Activated CD4-positive, CD25-positive, alpha-beta regulatory T cell (primary cell): ENCODE data around the gene MARCHF3.

Experiments used
- DNase-seq, 4 experiments: peaks; one replicate each; lab custom pipeline; 2025; lab: John Stamatoyannopoulos, UW

MARCHF3 gene

DNA sequence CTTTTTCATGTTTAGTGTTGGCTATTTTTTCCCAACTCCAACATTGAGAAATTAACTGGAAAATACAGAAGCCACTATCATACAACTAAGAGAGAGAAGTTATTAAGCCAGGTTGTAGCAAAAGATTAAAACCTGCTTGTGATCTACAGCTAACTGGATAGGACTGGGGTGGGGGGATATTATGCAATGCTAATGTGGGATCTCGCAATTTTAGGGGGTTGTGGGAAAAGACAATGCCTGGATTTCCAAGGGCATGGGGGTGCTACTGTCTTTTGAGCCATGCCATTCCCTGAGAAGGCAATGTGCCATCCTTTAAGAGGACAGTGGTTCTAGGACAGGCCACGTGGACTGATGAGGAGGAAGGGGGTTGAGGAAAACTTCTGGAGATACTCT is 46.5 kb downstream of the MARCHF3 start:
- DNase-seq: no peak

DNA sequence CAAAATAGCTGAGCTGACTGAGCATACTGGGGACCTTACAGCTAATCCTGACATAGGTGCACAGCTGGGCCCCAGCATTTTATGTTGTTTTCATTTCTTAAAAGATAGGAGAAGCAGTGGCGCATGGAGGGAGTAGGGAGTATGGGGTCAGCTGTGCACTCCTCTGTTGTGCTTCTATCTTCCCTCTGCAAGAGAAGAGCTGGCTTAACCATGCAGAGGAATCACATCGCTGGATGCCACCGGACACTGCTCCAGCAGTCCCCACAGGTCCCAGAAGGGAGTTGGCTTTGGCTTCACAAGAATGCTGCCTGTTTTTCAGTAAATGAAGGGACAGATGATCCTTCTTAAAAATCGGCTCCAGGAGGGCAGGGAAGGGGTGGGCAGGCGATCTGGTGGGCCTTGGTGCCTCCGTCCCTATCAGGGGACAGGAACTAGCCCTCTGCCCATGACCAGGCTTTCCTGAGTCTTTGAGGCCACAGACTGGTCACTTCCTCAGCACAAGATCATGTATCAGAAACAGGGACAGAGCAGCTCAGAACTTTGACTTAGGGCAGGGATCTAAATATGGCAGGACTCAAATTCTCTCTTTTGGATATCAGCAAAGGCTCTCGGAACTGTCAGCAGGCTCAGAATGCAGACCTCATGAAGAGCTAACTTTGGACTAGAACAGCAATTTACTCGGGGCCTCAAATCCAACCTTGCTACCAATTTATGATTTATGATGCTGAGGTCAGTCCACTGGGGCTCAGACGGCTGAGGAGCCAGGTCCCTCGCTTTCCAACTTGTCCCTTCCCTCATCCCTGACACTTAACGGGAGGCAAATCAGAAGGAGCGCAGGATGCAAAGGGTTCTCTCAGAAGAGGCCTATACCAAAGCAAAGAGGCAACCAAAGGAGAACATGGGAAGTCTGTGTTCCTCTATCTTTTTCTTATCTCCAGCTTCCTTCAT is 47.2 kb downstream of the MARCHF3 start:
- DNase-seq: no peak

DNA sequence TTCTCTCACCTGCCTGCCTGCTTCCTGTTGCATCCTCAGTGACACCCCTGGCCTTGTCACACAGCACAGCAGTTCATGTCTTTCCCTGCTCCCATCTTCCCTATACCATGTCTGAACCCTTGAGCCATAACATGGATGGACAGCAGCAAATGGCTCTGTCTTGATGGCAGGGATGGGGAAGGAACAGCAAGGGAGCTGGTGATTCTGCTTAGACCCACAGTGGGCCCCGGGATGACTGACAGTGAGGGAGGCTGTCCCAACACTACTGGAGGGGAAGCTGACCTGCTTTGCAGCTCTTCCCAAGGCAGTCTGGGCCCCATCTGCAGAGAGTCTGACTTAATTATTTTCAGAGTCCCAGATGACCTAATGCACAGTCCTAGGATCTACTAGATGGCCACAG is 48.2 kb downstream of the MARCHF3 start:
- no peak for DNase-seq

DNA sequence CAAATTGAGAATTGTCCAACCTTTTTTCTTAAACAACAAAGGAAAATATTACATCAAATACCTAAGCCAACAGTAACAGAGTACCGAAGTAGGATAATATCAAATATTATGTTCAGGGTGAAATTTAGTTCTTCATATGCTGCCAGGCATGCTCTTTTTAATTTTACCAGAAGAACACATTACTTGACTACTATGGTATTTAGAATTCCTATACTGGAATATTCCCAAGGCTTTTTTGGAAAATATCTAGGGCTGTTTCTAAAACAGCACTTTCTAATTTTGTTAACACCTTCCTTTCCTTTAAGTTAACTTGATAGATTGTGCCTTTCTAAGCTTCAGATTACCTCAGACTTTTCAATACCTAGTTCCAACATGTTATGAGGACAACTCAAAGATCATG is 48.7 kb downstream of the MARCHF3 start:
- no peak for DNase-seq

DNA sequence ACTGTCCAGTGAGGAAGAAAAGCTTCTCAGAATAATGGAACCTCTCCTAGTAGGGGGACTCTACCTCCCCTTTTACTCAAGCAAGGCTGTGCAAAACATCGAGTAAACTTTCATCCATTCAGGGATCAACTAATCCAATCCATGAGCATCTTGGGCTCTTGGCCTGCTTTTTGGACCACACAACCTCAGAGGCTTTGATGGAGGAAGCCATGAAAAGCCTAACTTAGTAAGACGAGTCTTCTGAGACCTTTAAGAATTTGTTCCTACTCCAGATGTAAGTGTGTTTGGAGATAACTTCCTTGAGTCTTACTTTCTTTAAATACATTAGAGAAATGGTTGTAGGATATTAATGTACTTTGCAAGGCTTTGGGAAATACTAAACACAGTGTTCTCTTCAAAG is 49.1 kb downstream of the MARCHF3 start:
- no peak for DNase-seq

DNA sequence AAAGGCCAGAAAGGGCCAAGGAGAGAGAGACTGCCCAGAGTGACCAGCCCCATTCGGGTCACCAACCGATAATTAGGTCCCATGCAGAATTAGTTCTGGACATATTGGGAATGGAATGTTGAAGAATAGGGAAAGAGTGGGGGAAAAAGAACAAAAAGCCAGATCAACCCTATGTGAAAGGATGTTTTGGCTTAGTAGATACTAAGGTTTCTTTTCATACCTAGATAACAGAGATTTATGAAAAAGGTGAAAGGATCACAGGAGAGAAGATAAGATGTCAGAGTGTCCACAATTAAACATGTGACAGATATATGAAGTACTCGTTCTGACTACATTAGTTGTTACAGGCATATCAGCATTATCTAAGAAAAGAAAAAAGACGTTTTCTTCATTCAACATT is 52.1 kb downstream of the MARCHF3 start:
- no peak for DNase-seq

DNA sequence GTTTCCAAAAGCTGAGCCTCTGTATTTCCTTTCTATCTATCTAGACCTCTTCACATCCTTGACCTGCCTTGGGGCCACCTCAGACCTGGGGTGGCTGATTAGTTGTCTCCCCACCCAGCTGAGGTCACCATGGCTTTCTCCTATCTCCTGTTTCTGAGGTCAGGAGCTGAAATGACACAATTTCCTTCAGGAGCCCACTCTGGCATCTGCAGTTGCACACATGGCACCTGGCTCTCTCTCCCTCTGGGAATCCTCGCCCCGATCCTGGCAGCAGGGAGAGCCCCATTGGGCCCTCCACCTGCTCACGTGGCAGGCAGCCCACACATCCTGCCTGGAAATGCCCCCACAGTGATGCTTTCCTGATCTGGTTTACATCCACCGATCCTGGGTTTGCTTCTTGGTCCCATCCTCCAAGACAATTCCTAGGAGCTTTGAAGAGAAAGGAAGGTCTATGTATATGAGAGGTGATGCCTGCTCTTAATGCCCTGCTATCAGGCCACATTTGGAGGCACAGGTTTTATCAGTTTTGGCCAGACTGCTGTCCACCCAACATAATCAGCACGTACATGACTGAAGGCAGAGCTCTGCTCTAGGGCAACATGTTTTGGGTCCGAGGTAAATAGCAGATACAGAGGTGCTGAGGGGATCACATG is 53.7 kb downstream of the MARCHF3 start:
- no peak for DNase-seq

DNA sequence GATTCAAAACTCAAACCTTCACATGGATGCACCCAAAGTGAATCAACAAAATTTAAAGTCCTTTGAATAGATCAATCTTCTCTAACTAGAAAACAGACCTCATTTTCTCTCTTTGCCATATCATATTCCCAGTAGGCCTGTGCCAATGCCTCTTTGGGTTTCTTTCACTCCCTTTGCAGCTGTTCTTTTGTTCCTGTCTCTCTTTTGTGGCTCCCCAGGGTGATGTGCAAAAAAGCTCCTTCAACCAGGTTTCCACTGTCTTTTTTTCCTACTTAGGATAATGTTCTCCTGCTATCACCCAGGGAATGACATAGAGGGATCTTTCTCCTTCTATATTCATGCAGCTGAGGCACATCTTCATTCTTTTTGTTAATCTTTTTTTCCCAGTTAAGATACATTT is 54.6 kb downstream of the MARCHF3 start:
- no peak for DNase-seq

DNA sequence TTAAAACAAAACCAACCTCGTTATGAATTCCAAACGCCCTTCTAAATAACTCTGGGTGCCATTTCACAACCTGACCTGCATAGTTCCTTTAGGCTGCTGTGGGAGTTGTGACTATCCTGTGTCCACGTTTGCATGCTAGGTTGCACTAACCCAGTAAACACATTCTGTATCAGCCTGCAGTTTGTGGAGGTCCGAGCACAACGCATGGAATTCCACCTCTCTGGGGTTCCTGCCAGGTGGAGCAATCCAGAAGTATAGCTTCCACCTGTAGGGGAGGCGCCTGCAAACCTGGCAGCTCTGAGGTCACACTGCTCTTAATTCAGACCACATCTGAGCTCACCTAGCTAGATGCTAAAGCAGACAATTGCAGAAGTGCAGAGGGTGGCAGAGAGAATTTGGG is 57.2 kb downstream of the MARCHF3 start:
- no peak for DNase-seq

DNA sequence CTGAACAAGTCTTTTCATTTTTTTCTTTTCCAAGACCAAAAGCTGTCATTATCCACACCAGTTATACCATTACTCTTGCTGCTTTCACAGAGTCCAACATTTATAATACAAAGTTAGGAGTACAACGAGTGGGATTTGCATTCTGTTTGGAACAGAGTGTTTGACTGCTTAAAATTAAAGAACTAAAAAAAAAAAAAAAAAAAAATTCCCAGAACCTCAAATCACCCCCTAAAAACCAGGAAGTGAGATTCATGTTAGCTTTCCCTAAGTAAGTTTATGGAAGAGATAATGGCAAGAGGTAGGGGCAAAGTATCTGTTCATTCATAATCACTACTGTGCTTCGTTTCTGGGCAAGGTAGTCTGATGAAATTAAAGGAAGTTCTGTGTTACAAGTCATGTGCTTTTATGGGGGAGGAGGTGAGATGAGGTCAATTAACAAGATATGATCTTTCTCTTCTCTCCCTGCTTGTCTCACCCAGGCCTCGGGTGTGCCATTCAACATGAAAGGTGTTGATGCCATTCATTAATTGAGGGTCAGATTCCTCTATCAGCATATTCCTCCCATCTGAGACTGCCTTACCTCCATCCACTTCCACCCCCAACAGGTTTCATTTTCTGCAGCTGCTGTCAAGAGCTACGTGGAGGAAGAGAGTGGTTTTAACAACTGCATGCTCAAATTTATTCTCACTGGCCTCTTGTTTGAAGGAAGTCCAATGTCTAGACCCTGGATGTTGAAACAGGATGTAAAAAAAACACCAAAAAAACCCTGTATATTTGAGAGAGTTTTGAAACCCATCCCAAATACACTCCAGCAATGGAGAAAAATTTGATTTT is 58.1 kb downstream of the MARCHF3 start:
- DNase-seq: no peak

DNA sequence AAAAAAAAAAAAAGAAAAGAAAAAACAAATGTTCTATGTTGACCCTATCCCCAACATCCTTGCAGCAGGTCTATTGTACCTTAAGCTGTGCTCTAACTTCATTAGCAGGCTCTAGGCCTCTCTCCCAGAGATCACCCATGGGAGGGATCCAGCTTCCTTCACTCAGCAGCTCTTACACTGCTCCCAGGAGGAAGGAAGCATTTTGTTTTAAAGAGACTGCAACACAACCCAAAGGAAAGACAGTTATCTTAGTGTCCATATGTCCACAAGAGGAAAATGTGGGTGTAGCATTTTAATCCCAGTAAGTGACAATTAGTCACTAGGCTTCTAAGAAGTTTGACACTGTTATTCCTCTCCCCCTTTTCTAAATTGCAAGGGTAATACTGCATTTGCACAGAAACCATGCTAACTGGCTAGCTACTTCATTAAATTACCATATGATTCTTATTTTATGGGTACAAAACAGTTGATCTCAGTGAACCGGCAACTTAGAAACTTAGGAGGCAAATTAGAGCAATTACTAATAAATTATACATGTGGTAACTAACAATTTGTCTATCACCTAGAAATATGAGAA is 58.8 kb downstream of the MARCHF3 start:
- DNase-seq: no peak

DNA sequence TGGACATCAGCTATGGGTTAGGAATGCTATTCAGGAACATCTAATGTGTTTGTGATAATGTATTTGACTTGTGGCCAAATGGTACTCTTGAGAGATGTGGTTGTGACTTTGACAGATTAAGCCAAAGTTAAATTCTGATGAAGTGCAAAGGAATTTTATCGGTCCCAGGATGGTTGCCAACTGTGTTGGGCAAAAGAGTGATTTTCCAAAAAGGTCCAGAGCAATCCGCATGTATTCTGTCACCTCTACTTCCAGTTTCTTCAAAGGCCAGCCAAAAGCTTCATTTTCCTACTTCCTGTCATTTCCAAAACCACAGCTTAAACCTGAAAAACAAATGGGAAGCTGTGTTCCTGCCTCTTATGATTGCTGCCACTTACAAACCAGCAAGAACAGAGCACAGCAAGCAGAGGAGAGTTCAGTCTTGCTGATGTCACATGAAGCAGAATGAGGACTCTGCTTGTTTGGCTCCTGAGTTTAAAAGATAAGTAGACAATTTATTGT is 59.8 kb downstream of the MARCHF3 start:
- no peak for DNase-seq

DNA sequence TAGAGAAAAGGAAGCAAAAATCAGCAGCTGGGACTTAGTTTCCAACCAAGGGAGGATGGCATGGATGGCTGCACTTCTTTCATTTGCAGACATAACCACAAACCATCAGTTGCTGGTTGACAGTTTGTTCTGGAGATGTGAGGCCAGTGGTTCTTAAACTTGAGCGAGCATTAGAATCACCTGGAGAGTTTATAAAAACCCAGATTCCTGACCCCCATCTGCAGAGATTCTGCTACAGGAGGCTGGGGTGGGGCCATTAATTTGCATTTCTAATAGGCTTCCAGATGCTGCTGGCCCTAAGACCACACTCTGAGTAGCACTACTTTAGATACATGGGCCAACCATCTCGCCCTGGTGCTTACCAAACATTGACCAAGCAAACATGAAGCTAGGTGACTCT is 60.8 kb downstream of the MARCHF3 start:
- DNase-seq: no peak

DNA sequence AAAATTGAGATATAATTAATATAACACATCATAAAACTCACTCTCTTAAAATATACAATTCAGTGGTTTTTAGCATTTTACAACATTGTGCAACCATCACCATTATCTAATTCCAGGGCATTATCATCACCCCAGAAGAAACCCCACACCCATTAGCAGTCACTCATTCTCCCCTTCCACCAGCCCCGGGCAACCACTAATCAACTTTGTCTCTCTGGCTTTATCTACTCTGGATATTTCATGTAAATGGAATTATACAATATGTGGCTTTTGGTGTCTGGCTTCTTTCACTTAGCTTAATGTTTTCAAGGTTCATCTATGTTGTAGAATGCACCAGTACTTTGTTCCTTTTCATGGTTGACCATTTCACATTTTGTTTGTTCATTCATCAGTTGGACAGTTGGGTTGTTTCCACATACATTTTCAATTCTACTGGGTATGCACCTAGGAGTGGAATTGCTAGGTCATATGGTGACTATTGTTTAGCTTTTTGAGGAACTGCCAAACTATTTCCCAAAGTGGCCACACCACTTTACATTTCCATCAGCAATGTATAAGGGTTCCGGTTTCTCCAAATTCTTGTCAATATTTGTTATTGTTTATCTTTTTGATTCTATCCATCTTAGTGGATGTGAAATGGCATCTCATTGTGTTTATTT is 62.4 kb downstream of the MARCHF3 start:
- no peak for DNase-seq

DNA sequence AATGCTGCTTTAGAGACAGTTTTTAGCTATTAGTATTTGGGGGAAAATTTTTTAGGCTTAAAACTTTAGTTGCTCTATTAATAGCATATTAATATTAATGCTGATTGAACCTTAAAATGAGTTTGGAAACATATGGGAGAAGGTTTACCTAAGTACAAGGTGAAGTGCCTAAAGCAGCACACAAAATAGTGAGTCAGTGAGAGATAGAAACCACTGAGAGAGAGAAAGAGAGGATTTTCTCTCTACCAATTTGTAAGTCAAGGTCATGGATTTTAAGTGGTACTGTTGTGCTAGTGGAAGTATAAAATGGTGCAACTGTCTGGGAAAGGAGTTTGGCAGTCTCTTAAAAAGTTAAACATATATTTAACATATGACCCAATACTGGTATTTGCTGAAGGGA is 64.9 kb downstream of the MARCHF3 start:
- DNase-seq: no peak

DNA sequence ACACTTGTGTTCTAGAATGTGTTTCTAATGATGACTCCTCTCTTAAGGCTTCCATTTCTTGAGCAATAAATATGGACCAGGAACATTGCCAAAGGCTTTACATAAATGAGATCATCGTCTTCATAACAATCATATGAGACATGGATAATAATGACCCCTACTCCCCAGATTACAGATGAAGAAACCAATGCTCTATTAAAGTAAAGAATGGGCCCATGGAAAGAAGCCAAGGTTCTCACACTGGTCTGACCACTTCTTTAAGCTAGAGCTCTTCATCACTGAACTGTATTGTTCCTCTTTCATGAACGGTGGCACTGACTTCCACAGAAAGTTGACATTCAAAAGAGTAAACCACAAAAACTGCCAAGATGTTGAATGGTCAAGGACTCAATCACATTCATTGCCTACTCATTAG is 65.3 kb downstream of the MARCHF3 start:
- no peak for DNase-seq

DNA sequence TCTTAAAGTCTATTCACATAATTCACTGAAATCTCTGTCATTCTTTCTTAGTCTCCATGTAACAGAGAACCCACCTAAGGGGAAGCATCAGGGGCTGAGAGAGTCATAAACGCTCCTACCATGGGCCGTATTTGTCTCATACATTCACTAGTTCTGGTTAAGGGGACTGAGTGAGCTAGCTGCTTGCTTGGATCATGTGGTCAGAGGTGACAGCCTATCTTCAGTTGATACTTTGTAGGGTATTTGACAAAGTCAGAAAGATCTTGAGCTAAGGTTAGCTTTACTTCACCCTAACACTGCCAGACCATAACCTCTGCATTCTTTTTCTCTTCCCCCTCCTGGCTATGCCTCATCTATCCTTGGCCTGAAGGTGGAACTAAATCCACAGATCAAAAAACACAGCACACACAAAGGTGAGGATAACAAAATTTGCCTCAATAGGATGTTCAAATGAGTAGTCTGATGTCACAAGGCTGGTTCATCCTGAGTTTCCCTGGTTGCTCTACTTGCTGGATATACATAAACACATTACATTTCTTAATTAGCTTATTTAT is 66.5 kb downstream of the MARCHF3 start:
- no peak for DNase-seq

DNA sequence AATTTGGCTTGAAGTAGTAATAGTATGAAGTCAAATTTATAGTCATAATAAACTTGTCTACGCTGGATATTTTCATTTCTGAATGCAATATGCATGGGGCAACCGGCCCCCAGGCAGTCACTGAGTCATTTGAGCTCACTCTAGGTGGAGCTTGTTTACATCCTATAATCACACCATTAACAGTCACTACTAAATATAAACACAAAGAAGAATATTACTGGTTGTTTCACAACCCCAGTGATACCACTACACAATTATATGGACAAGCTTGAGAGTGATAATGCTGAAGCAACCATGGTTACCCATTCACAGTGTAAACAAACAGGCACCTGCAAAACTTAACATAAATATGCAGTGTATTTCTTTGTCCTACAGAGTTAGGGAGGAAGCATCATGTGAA is 68.7 kb downstream of the MARCHF3 start:
- no peak for DNase-seq

DNA sequence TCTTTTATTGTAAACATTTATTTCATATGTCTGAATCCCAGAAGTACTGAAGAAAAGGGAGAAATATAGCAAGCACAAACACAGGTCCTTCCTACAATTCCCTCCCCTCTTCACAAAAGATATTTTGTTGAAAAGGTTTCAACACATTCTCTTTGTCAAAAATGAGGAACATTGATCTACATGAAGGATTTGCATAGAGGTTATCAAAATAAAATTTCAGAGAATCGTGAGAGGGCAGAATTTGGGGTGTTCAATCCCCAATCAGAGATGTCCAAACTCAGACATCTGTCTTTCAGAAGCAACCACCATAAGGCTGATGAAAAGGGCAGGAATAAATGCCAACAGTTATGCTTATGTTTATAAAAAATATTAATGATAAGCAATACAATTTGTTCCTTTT is 69.2 kb downstream of the MARCHF3 start:
- no peak for DNase-seq

DNA sequence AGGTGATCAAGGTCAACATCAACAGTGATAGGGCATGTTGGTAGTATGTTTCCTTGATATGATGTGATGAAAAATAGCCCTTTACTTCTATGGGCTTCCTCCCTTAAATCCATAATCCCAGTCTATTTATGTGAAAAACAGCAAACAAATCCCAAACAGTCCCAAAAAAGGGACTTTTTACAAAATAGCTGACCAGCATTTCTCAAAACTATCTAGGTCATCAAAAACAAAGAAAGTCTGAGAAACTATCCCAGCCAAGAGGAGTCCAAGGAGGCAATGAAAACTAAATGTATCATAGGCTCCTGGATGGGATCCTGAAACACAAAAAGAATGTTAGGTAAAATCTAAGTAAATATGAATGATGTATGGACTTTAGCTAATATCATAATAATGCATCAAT is 71.2 kb downstream of the MARCHF3 start:
- DNase-seq: no peak

DNA sequence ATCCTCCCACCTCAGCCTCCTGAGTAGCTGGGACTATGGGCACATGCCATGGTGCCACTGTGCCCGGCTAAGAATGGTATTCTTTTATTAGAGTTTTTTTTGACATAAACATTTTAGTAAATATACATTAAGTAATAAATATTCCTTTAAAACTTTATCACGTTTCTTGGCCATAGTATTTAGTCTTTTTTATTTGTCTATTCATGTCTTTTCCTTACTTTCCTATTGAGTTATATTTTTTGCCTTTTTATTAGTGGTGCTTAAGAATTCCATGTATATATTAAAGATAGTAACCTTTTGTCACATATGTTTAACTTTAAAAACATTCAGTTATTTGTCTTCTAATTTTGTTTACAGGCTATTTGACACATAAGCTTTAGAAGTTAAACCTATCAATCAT is 73.4 kb downstream of the MARCHF3 start:
- DNase-seq: no peak
